ENCODE results near the gene ERICH6B. TPM values are rescaled to one million over a fixed set of nuclear protein-coding genes. Genes with fewer than 3 reads are reported as not detected.
A peak's percentile ranks its signal among the peaks of the same experiment; 100 is the strongest.

ERICH6B gene
- total and polyA plus RNA-seq, 2 of the 8 experiments (the other 6 are each of a cell fraction or from before 2014, with no cell fraction given): not detected

GRCh38 chr13:45511310-45512097, 104.0 kb downstream of the ERICH6B start:
- Histone ChIP-seq H3K14ac (ENCODE audit: insufficient read length) (no peak overlapping the region), H3K23ac (ENCODE audit: insufficient read length) (no peak overlapping the region), H3K79me1 (ENCODE audit: low read depth, low read length) (no peaks in the 10 kb centered on the region), H2BK15ac (ENCODE audit: low read length) (no peak overlapping the region), H3K4ac (replicated peaks; ENCODE audit: insufficient read length, low read depth, low read length) (no peak overlapping the region), H3K36me3 (ENCODE audit: control insufficient read depth in 2 of 4, insufficient read depth in 4 of 4, low read length in 3 of 4) (peaks cover 8 to 51% (median 24%) of the 10 kb centered on the region in 4 experiments), H3K4me3 (ENCODE audit: extremely low read depth in 1 of 4, insufficient read depth in 2 of 4, low read depth in 3 of 4, low read length in 4 of 4) (no peak overlapping the region), H3K9me3 (ENCODE audit: insufficient read depth in 2 of 2, low read depth in 1 of 2, low read length in 1 of 2) (no peaks in the 10 kb centered on the region), H2BK120ac (replicated peaks; ENCODE audit: low read depth, low read length) (no peak overlapping the region), H3K27ac (ENCODE audit: low read depth, low read length) (no peak overlapping the region), H2BK5ac (ENCODE audit: low read depth, low read length) (no peak overlapping the region), H3K56ac (replicated peaks; ENCODE audit: insufficient read length, low read depth, low read length) (no peak overlapping the region), H3K27me3 (replicated peaks in 1 of 4; ENCODE audit: control insufficient read depth in 3 of 4, extremely low read depth in 1 of 4, insufficient read depth in 3 of 4, low read length in 3 of 4) (no peaks in the 10 kb centered on the region), H2AK5ac (ENCODE audit: low read depth, low read length) (no peak overlapping the region), H4K5ac (ENCODE audit: insufficient read length, low read depth, low read length) (no peak overlapping the region), H4K8ac (ENCODE audit: extremely low read depth, insufficient read depth, low read length) (no peak overlapping the region), H3K23me2 (ENCODE audit: low read depth, low read length) (no peaks in the 10 kb centered on the region), H3K4me1 (replicated peaks in 1 of 4; ENCODE audit: control insufficient read depth in 3 of 4, insufficient read depth in 4 of 4, low read length in 3 of 4) (no peaks in the 10 kb centered on the region), H4K91ac (replicated peaks; ENCODE audit: insufficient read length, low read length) (no peak overlapping the region), H2BK12ac (ENCODE audit: low read depth, low read length) (no peak overlapping the region), H3K9ac (replicated peaks in 1 of 4; ENCODE audit: extremely low read depth in 1 of 4, low read depth in 3 of 4, low read length in 3 of 4) (no peak overlapping the region), H4K20me1 (replicated peaks in 1 of 2; ENCODE audit: control insufficient read depth in 1 of 2, insufficient read depth in 2 of 2, low read length in 2 of 2) (peaks cover 0 to 2% of the 10 kb centered on the region in 2 experiments), H3K4me2 (ENCODE audit: insufficient read depth in 1 of 2, low read depth in 2 of 2, low read length in 2 of 2) (no peak overlapping the region), H2AFZ (ENCODE audit: low read length) (no peak overlapping the region), H2BK20ac (ENCODE audit: low read length) (no peak overlapping the region), H3K18ac (ENCODE audit: extremely low read depth, low read length) (no peak overlapping the region), H3K79me2 (ENCODE audit: control insufficient read depth in 1 of 2, insufficient read depth in 2 of 2, low read length in 2 of 2) (no peaks in the 10 kb centered on the region)
- CTCF ChIA-PET (ENCODE audit: partially characterized antibody): interaction anchor here (0.6 to 2.1 kb wide), 9 partner anchors 8 to 403 kb away, joined by 3 to 7 read pairs (median 4); partner anchors contain the start of gene ERICH6B
- POLR2A ChIA-PET (ENCODE audit: partially characterized antibody): no interaction called here
- FAIRE-seq: peak; percentile 97
- 89% methylated on average over 3 of the region's 3 CpGs; no CpG with 5 or more reads in 1 of the 2 experiments for WGBS, 2 experiments (ENCODE audit: extremely low coverage in 1 of 2, insufficient coverage in 1 of 2, insufficient read length in 1 of 2, insufficient replicate concordance in 2 of 2, low coverage in 1 of 2, low lambda C conversion rate in 2 of 2, missing lambda C conversion rate in 1 of 2)
- DNase-seq (ENCODE audit: low read depth in 1 of 2, low spot score in 2 of 2): no peak
- TF ChIP-seq KDM1A (IDR thresholded peaks at IDR 0.05; ENCODE audit: borderline replicate concordance, low read length) (no peak), CTCF (IDR thresholded peaks at IDR 0.05; ENCODE audit: control extremely low read depth in 1 of 3, insufficient read depth in 1 of 3, low read depth in 1 of 3, low read length in 3 of 3) (peak in 2 of 3 experiments; percentile 66 to 82; a peak in 3 of 4 replicates), RAD21 (IDR thresholded peaks at IDR 0.05 in 1 of 2, conservative IDR thresholded peaks at IDR 0.05 in 1 of 2; ENCODE audit: low read depth in 2 of 2, low read length in 2 of 2) (peak; percentile 72)
